HG03095 (cell line): ENCODE data around the gene SREBF1.

Experiments
- ATAC-seq: cut with Tn5 transposase; IDR thresholded peaks from one replicate; pipeline ENCODE4 v1.9.1; 2021; ENCODE audit warnings: moderate library complexity; ENCODE audit not compliant: unreplicated experiment

The SREBF1 gene

DNA sequence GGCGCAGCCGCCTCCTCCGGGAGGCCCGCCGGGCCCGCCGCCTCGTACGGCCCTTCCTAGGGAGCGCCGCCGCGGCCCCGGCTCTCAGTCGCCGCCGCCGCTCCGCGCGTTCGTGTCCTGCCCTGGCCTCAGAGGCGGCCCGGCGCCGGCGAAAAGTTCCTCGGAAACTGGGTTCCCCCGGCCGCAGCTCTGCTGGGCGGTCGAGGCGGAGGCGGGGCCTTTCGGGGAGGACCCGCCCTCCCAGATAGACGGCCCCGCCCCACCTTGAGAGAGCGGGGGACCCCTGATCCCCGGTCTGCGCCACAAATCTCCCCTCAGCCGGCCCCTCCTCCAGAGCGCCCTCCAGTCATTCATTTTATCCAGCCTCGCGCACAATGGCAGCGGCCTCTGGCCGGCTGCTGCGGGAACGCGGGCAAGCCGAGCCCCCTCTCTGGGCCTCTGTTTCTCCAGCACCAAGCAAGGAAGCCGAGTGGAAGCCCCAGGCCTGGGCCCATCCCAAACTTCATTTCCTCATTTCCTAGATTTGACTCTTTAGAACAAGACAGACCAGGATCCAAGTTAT, at the start of gene SREBF1:
Gene SREBF1 (minus strand): TSS at position 169 of the 562 bp plus-strand sequence. CDS start 169 bp downstream, outside the sequence.
- ATAC-seq = peak; percentile 28

- no peak for ATAC-seq
These were observed 49.4 kb upstream of the SREBF1 start for GRCh38 chr17:17886226-17886625.

DNA sequence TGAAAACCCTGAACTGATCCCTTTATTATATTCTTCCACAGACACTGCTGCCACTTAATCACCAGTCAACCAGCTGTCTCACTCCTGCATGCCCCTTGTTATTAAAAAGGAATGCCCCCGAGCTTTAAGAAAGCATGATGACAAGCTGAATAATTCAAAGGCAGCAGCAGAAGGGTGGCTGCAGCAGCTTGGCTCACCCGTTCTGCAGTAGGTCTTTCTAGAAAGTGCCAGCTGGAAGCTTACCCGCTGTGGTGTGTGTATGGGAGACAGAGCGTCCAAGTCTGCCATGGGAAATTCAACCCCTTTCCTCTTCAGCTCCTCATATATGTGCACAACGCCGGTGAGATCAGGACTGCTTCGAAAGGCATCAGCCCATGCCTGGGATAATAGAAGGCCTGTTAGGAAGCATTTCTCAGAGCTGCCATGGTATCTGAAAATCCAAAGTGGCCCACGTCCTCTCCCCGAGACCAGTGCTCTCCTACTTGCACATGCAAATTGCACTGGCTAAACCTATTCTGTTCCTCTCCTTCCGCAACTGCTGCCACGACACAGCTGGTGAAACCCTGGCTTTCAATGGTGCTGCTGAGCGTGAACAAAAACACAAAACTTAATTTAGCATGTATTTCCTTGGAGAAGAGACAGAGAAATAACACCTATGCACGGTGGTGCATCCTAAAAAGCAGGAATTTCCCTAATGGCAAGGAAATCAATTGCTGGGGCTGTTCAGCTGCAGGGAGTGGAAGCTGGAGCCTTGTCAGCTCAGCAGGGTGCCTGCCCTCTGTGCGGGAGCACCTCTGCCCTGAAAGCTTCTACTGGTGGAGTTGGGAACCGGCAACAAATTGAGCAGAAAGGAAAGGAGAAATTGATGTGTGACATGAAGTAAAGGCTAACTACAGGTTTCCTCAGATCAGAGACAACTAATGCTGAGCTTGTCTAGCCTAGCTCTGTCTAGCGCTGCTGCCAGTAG, 47.9 kb upstream of the SREBF1 start:
- no peak for ATAC-seq

DNA sequence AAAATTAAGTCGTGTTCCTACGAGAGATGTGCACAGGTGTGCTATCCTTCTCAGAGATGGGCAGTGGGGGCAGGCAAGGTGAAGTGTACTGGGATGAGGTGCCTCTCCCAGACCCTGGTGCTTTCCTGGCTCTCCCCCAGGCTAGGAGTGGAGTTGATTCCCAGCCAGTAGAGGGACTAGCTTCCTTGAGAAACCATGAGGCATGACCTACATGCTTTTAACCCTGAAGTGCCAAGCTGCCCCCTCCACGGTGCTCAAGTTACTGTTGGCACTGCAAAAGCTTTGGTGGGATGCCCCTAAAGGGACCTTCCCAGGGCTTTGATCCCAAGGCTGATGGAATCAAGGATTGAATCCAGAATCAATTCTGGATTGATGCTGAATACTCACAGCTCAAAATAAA, 47.0 kb upstream of the SREBF1 start:
- no peak for ATAC-seq

- no peak for ATAC-seq
These were observed 45.3 kb upstream of the SREBF1 start for GRCh38 chr17:17882082-17882581.

GRCh38 chr17:17880577-17881196, 43.9 kb upstream of the SREBF1 start:
- no peak for ATAC-seq

GRCh38 chr17:17877529-17878358, 41.0 kb upstream of the SREBF1 start:
- no peak for ATAC-seq

DNA sequence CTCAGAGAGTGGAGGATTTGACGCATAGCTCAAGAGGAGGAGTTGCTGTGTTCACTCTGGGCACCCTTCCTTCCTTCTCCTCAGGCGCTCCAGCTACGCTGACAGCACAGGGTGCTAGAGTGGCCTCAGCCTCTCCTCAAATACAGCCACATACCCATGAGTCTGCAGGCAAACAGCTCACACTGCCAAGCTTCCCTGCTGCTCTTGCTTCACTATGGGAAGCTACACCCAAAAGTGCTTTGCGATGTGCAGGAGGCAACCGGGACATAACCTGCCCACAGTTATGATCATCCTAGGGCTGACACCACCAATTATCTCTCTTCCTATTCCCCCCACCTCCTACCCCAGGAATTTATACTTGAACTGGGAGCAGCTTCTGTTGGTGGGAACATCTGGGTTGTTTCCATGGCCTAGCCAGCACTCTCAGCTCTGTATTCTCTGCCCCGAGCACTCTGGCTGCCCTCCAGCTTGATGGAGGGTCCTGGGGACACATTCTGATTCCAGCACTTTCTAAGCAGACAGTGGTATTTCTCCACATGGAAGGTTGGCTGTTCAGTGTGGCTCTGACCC, 40.3 kb upstream of the SREBF1 start:
- ATAC-seq = no peak

DNA sequence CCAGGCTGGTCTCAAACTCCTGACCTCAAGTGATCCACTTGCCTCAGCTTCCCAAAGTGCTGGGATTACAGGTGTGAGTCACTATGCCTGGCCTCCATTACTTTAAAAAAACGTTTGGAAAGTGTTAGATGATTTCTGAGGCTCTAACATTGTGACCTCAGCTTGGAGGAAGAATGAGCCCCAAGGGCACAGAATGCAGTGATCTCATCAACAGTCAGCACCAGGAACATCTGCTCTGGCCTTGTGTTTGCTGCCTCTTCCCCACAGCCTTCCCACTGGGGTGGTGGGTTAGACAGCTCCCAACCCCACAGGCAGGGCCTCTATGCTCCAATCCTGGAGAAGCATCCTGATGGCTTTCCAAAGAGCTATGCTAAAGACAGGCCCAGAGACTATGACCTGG, 37.7 kb upstream of the SREBF1 start:
- no peak for ATAC-seq

GRCh38 chr17:17873450-17873991, 36.7 kb upstream of the SREBF1 start:
- no peak for ATAC-seq

GRCh38 chr17:17872547-17873345, 36.0 kb upstream of the SREBF1 start:
- ATAC-seq = no peak

DNA sequence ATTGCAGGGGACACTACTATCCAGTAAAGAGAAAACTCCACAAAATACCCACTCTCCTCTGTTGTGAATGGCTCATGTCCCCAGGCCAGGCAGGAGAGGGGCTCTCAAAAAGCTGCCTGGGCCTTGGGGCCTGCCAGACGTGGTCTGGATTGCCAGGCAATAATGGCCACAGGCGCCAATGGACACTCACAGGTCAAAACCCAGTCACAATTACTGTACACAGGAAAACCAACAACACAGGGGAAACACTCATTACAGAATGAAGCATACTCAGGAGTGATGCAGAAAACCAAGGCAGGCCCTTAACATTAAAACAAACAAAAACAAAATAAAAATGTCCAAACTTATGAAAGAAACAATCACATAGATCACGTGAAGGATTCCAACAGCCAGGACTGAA, 35.1 kb upstream of the SREBF1 start:
- ATAC-seq = no peak

DNA sequence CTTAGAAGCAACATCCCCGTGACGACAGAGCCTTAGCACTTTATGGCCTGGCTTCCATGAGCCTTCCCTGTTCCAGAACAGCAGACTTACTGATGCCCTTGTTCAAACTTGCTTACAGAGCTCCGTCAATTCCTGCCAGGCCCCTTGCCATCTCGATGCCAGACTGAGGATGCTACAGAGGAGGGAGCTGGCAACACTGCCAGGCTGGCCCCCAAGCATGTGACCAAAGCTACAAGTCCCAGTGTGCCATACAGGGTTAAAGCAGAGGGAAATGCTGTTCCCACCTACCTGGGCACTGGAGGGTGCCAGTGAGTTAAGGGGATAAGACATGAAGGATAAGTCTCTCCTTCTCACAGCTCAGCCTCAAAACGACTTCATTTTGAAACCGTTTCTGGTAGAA, 33.5 kb upstream of the SREBF1 start:
- no peak for ATAC-seq

- ATAC-seq = no peak
These were observed 32.1 kb upstream of the SREBF1 start for GRCh38 chr17:17868641-17869522.

- ATAC-seq = no peak
These were observed 30.1 kb upstream of the SREBF1 start for GRCh38 chr17:17866897-17867296.

DNA sequence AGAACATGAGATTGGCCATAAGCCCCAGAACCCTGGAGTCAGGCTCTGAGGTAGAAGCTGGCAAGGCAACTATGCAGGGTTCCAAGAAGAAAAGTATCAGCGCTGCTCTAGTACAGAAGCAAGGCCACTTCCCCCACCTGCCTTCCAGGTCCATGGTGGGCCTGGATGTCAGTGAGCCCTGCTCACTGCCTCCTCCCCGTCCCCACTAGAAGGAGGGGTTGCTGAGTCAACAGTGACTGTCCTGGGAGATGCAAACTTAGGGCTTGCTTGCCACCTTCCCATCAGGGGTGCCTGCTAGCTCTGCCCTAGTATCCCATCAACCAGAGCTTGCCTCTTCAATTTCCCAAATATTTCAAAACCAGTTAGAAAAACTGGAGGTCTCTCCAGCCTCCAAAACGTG, 29.6 kb upstream of the SREBF1 start:
- no peak for ATAC-seq

- ATAC-seq = no peak
These were observed 28.2 kb upstream of the SREBF1 start for GRCh38 chr17:17865035-17865434.

- ATAC-seq = no peak
These were observed 24.0 kb upstream of the SREBF1 start for GRCh38 chr17:17860766-17861107.
